Hepatocyte (in vitro differentiated cells): ENCODE measurements around the gene TUBGCP2. TPM values are rescaled to one million over a fixed set of nuclear protein-coding genes. Genes with fewer than 3 reads are reported as not detected.

Experiments
- DNase-seq: peaks from one replicate; pipeline ENCODE4 v3.0.0-alpha.2; 2016; ENCODE audit warnings: low spot score
- H2AFZ ChIP-seq: fragments of 200-600 bp; sonication (generic); 2 replicates; pipeline ENCODE4 v1.6.0; 2016; ENCODE audit warnings: antibody characterized with exemption, mild to moderate bottlenecking
- H3K27ac ChIP-seq: fragments of 200-600 bp; sonication (generic); 2 replicates; pipeline ENCODE4 v1.5.1; 2016; ENCODE audit warnings: mild to moderate bottlenecking
- H3K27me3 ChIP-seq: fragments of 200-600 bp; sonication (generic); 2 replicates; pipeline ENCODE4 v1.6.1; 2016
- H3K36me3 ChIP-seq: fragments of 200-600 bp; sonication (generic); replicated peaks from 2 replicates; pipeline ENCODE4 v1.5.1; 2016; ENCODE audit warnings: low read depth; ENCODE audit not compliant: insufficient read depth
- H3K4me1 ChIP-seq: fragments of 200-600 bp; sonication (generic); 2 replicates; pipeline ENCODE4 v1.5.1; 2016; ENCODE audit warnings: mild to moderate bottlenecking, moderate library complexity; ENCODE audit not compliant: insufficient read depth
- H3K4me2 ChIP-seq: fragments of 200-600 bp; sonication (generic); 2 replicates; pipeline ENCODE4 v1.6.0; 2016
- H3K4me3 ChIP-seq: fragments of 200-600 bp; sonication (generic); 2 replicates; pipeline ENCODE4 v1.5.1; 2016; ENCODE audit warnings: mild to moderate bottlenecking
- H3K79me2 ChIP-seq: fragments of 200-600 bp; sonication (generic); 2 replicates; pipeline ENCODE4 v1.6.0; 2017; ENCODE audit warnings: mild to moderate bottlenecking
- H3K9me2 ChIP-seq: fragments of 200-600 bp; sonication (generic); replicated peaks from 2 replicates; pipeline ENCODE4 v1.6.0; 2017; ENCODE audit warnings: mild to moderate bottlenecking; ENCODE audit not compliant: insufficient read depth
- H3K9me3 ChIP-seq: fragments of 200-600 bp; sonication (generic); 2 replicates; pipeline ENCODE4 v1.5.1; 2016; ENCODE audit warnings: low read depth, mild to moderate bottlenecking
- H4K20me1 ChIP-seq: fragments of 200-600 bp; sonication (generic); 2 replicates; pipeline ENCODE4 v1.6.0; 2016; ENCODE audit warnings: mild to moderate bottlenecking; ENCODE audit not compliant: insufficient read depth, poor library complexity, severe bottlenecking
- CTCF ChIP-seq: fragments of 200-600 bp; sonication (generic); IDR thresholded peaks from 2 replicates; pipeline ENCODE4 v1.5.1; 2016; ENCODE audit warnings: antibody characterized with exemption, mild to moderate bottlenecking; ENCODE audit not compliant: poor library complexity
- EZH2 ChIP-seq: fragments of 200-600 bp; sonication (generic); IDR thresholded peaks from 2 replicates; pipeline ENCODE4 v1.6.1; 2016; ENCODE audit warnings: antibody characterized with exemption, mild to moderate bottlenecking, borderline replicate concordance
- EZH2phosphoT487 ChIP-seq: fragments of 200-600 bp; sonication (generic); IDR thresholded peaks from one replicate; pipeline ENCODE4 v1.6.1; 2018; ENCODE audit warnings: antibody characterized with exemption, mild to moderate bottlenecking, low read depth, moderate library complexity; ENCODE audit not compliant: unreplicated experiment, severe bottlenecking
- WGBS: methylation state at CpG from one replicate; pipeline ENCODE4 v1.1.6; 2016; ENCODE audit warnings: low lambda C conversion rate; ENCODE audit errors: missing lambda C conversion rate; 5-methylcytosine and 5-hydroxymethylcytosine counted together
- polyA plus RNA-seq: library from polyadenylated mRNA; unstranded; fragments of >200 nt; fragmentation: Nextera tagmentation; extraction: Ambion mirVana; gene quantifications from 2 replicates; pipeline ENCODE4 v1.2.1, GENCODE V29; 2016
- total RNA-seq: library from RNA; depleted of rRNA; stranded (reverse); fragments of >200 nt; gene quantifications from 2 replicates; pipeline ENCODE4 v1.2.3, GENCODE V29; 2014

Gene TUBGCP2
- total and polyA plus RNA-seq, 2 experiments from 2014 or later, result 44.8 to 51.5 TPM

DNA sequence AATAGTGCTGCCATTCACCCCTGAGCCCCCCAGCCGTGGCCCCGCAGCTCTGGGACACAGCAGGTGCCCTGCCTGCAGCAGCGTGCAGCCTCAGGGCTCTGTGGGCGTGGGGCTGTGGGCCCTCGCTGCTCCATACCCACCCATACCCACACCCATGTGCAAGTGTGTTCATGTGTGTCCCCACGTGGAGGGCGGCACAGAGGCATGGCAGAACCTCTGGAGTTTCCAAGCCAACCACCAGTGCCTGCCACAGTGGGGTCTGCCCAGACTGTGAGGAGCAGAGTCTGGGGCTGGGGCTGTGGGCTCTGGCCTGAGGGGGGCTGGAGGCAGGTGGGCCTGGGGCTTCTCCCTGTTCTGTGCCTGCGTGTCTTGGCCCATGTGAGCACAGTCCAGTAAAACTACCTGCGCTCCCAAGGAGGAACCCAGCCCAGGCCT is 40.9 kb upstream of the TUBGCP2 start:
- TF ChIP-seq EZH2phosphoT487, result no peak
- no peak for TF ChIP-seq EZH2
- TF ChIP-seq CTCF, result no peak
- H3K4me3 ChIP-seq, result no peak overlapping the region
- H3K27me3 ChIP-seq, result no peaks in the 10 kb centered on the region
- no peaks in the 10 kb centered on the region for H3K9me3 ChIP-seq
- WGBS, result 85% methylated on average over 9 of the region's 9 CpGs
- no peaks in the 10 kb centered on the region for H3K9me2 ChIP-seq
- no peak for DNase-seq
- no peaks in the 10 kb centered on the region for H3K79me2 ChIP-seq
- no peaks in the 10 kb centered on the region for H3K36me3 ChIP-seq
- no peak overlapping the region for H3K27ac ChIP-seq
- H3K4me2 ChIP-seq, result no peak overlapping the region
- H3K4me1 ChIP-seq, result peaks cover 5% of the 10 kb centered on the region
- H4K20me1 ChIP-seq, result no peaks in the 10 kb centered on the region
- no peak overlapping the region for H2AFZ ChIP-seq

DNA sequence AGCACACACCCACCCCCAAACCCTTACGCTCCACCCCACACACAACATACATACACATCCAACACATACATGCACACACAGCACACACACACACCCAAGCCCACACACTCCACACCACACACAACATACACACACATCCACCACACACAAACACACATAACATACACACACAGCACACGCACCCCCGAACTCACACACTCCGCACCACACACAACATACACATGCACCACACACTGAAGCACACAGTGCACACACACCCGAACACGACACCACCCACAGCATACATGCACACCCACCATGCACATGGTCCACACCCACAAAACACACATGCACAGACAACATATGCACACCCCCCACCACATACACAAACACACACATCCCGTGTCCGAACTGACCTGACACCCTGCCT is 40.5 kb upstream of the TUBGCP2 start:
- H3K27me3 ChIP-seq, result no peaks in the 10 kb centered on the region
- H3K4me2 ChIP-seq, result no peak overlapping the region
- no peaks in the 10 kb centered on the region for H3K9me2 ChIP-seq
- H3K36me3 ChIP-seq, result no peaks in the 10 kb centered on the region
- no peak overlapping the region for H3K27ac ChIP-seq
- H3K9me3 ChIP-seq, result no peaks in the 10 kb centered on the region
- TF ChIP-seq EZH2 (no peak), CTCF (no peak), EZH2phosphoT487 (no peak)
- H3K79me2 ChIP-seq, result no peaks in the 10 kb centered on the region
- no peak overlapping the region for H3K4me3 ChIP-seq
- H3K4me1 ChIP-seq, result peaks cover 5% of the 10 kb centered on the region
- no peak for DNase-seq
- no peaks in the 10 kb centered on the region for H4K20me1 ChIP-seq
- WGBS, result 89% methylated on average over 8 of the region's 8 CpGs
- no peak overlapping the region for H2AFZ ChIP-seq

- Histone ChIP-seq H2AFZ (no peak overlapping the region), H3K4me3 (no peak overlapping the region), H4K20me1 (no peaks in the 10 kb centered on the region), H3K4me2 (peak overlapping the region; percentile 65), H3K9me2 (no peaks in the 10 kb centered on the region), H3K9me3 (no peaks in the 10 kb centered on the region), H3K4me1 (peaks cover 5% of the 10 kb centered on the region), H3K27me3 (no peaks in the 10 kb centered on the region), H3K27ac (peak overlapping the region; percentile 79), H3K36me3 (no peaks in the 10 kb centered on the region), H3K79me2 (no peaks in the 10 kb centered on the region)
- DNase-seq, result peak; percentile 71
- WGBS, result 65% methylated on average over 12 of the region's 16 CpGs
- TF ChIP-seq EZH2 (no peak), EZH2phosphoT487 (no peak), CTCF (no peak)
These were observed 39.2 kb upstream of the TUBGCP2 start for GRCh38 chr10:133347710-133348517.
